Stomach (tissue), 4 donors: ENCODE data around the gene SERINC5.

Source experiments
- EP300 ChIP-seq: sonication (generic); formaldehyde crosslinking; IDR thresholded peaks from one replicate; pipeline ENCODE4 v1.6.1; 2017; ENCODE audit warnings: antibody characterized with exemption
- POLR2A ChIP-seq, 4 donors: fragments of 450-650 bp; IDR thresholded peaks; one replicate each; pipeline ENCODE4 v1.6.1; 2016; ENCODE audit warnings: antibody characterized with exemption in 4 of 4, control low read depth in 2 of 4, mild to moderate bottlenecking in 1 of 4, moderate library complexity in 1 of 4
- POLR2AphosphoS5 ChIP-seq, 3 donors: sonication (generic); formaldehyde crosslinking; IDR thresholded peaks; one replicate each; pipeline ENCODE4 v1.6.1; 2016; ENCODE audit warnings: antibody characterized with exemption in 3 of 3
- TF ChIP-seq, protein P1 (sequence below), 7 experiments: fragments of 450-650 bp in 4 of 7; fragments of 200-600 bp in 3 of 7; sonication (generic) in 3 of 7; IDR thresholded peaks; one replicate each; pipeline ENCODE4 v1.5.1; 2016 to 2019; ENCODE audit warnings: antibody characterized with exemption in 7 of 7, control low read depth in 2 of 7, mild to moderate bottlenecking in 1 of 7

GRCh38 chr5:80156156-80156555, 99.7 kb downstream of the SERINC5 start:
- TF ChIP-seq EP300 = no peak
- TF ChIP-seq, protein P1, sequence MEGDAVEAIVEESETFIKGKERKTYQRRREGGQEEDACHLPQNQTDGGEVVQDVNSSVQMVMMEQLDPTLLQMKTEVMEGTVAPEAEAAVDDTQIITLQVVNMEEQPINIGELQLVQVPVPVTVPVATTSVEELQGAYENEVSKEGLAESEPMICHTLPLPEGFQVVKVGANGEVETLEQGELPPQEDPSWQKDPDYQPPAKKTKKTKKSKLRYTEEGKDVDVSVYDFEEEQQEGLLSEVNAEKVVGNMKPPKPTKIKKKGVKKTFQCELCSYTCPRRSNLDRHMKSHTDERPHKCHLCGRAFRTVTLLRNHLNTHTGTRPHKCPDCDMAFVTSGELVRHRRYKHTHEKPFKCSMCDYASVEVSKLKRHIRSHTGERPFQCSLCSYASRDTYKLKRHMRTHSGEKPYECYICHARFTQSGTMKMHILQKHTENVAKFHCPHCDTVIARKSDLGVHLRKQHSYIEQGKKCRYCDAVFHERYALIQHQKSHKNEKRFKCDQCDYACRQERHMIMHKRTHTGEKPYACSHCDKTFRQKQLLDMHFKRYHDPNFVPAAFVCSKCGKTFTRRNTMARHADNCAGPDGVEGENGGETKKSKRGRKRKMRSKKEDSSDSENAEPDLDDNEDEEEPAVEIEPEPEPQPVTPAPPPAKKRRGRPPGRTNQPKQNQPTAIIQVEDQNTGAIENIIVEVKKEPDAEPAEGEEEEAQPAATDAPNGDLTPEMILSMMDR (IDR thresholded peaks at IDR 0.05) = no peak
- no peak for TF ChIP-seq POLR2A (IDR thresholded peaks at IDR 0.05)
- TF ChIP-seq POLR2AphosphoS5 (IDR thresholded peaks at IDR 0.05) = no peak
